Motor neuron (in vitro differentiated cells): Measurements from ENCODE around the gene DHCR24. TPM values are rescaled to one million over a fixed set of nuclear protein-coding genes. Genes with fewer than 3 reads are reported as not detected.

Experiments
- ATAC-seq, 8 experiments: fragments of 200-7000 bp; cut with Tn5 transposase; replicated peaks in 6 of 8; 2 replicates each; pipeline ENCODE4 v1.8.0; 2021; ENCODE audit warnings: mild to moderate bottlenecking in 8 of 8, moderate library complexity in 8 of 8
- H3K27ac ChIP-seq, 2 donors: fragments of 250-450 bp; sonication (Bioruptor Pico); 2 replicates each; pipeline ENCODE4 v1.9.0; 2021; ENCODE audit warnings: antibody characterized with exemption in 2 of 2, mild to moderate bottlenecking in 2 of 2, moderate library complexity in 1 of 2
- H3K4me1 ChIP-seq, 2 donors: fragments of 250-450 bp; sonication (Bioruptor Pico); replicated peaks in 1 of 2; 2 replicates each; pipeline ENCODE4 v1.6.1; 2021; ENCODE audit warnings: antibody characterized with exemption in 2 of 2, mild to moderate bottlenecking in 2 of 2, moderate library complexity in 1 of 2
- H3K4me3 ChIP-seq, 5 donors: fragments of 250-450 bp; sonication (Bioruptor Pico); 2 replicates each; pipeline ENCODE4 v1.9.0; 2021; ENCODE audit warnings: antibody characterized with exemption in 5 of 5, mild to moderate bottlenecking in 5 of 5, moderate library complexity in 4 of 5
- WGBS, 10 experiments: fragments of 450-650 bp; shearing (Covaris generic); methylation state at CpG; one replicate each; pipeline ENCODE4 v1.0.0; 2022; 5-methylcytosine and 5-hydroxymethylcytosine counted together
- in situ Hi-C, 9 experiments: fragments of 400-800 bp; cut with MboI; loops; one replicate each; pipeline ENCODE4 v1.15.0; 2021; ENCODE audit warnings: low sequenced_read_pairs in 9 of 9, low pct_unique_long_range_greater_than_20kb in 2 of 9; ENCODE audit not compliant: unreplicated experiment in 9 of 9
- total RNA-seq, 8 experiments: library from RNA; unstranded; fragments of 300-600 nt; gene quantifications; 2 replicates each; pipeline versions ENCODE4 v1.2.3 to v1.2.4, GENCODE V29; 2022

Gene DHCR24
- total RNA-seq, 8 experiments from 2014 or later, result 10.0 to 155 (median 66.3) TPM

DNA sequence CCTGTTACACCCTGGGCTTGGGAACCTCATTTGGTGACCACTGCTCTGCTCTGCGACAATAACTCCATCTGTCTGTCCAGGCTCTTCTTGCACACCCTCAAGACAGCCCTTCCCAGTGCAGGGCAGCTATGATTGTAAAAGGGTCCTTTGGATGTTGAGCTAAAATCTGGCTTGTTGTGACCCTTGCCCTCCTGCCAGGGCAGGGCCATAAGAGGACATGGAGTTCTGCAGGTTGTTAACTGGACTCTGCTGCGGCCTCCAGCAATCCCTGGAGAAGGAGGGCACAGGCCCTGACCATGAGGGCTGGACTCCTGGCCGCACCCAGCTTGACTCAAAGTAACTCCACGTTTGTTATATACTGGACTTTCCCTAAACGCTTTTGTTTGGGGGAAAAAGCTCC, 41.2 kb downstream of the DHCR24 start:
- in situ Hi-C loops, result loop anchor here in 1 of 9 experiments (25.0 kb wide), 1 partner anchor 983 kb away; no protein-coding TSS in a partner anchor
- Histone ChIP-seq H3K27ac (no peak overlapping the region), H3K4me1 (no peaks in the 10 kb centered on the region), H3K4me3 (no peak overlapping the region)
- 71 to 96% (median 90%) methylated on average over 1 to 4 of the region's 5 CpGs; no CpG with 5 or more reads in 4 of the 10 experiments for WGBS, 10 experiments
- no peak for ATAC-seq

DNA sequence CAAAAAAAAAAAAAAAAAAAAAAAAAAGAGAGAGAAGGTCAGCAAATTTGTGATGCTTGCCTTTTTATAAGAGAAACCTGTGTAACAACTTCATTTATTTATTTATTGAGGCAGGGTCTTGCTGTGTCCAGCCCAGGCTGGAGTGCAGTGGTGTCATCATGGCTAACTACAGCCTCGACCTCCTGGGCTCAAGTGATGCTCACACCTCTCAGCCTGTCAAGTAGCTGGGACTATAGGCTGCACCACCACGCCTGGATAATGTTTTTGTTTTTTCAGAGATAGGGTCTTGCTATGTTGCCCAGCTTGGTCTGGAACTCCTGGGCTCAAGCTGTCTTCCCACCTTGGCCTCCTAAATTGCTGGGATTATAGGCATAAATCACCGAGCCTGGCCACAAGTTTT, 42.4 kb downstream of the DHCR24 start:
- WGBS, 10 experiments, result 75 to 100% (median 95%) methylated on average over 1 to 3 of the region's 3 CpGs; no CpG with 5 or more reads in 5 of the 10 experiments
- ATAC-seq, result no peak
- Histone ChIP-seq H3K4me1 (no peaks in the 10 kb centered on the region), H3K4me3 (no peak overlapping the region), H3K27ac (no peak overlapping the region)
- in situ Hi-C loops, result loop anchor here in 1 of 9 experiments (25.0 kb wide), 1 partner anchor 982 kb away; no protein-coding TSS in a partner anchor

DNA sequence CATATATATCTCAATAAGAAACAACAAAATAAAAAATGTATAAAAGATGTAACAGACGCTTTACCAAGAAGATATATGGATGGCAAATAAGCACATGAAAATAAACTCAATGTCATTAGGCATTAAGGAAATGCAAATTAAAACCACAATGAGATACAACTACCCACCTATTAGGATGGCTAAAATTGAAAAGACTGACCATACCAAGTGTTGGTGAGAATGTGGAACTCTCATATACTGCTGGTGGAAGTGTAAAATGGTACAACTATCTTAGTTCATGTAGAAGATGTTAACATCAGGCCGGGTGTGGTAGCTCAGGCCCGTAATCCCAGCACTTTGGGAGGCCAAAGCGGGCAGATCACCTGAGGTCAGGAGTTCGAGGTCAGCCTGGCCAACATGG, 43.5 kb downstream of the DHCR24 start:
- in situ Hi-C loops, result loop anchor here in 1 of 9 experiments (25.0 kb wide), 1 partner anchor 981 kb away; no protein-coding TSS in a partner anchor
- ATAC-seq, result no peak

DNA sequence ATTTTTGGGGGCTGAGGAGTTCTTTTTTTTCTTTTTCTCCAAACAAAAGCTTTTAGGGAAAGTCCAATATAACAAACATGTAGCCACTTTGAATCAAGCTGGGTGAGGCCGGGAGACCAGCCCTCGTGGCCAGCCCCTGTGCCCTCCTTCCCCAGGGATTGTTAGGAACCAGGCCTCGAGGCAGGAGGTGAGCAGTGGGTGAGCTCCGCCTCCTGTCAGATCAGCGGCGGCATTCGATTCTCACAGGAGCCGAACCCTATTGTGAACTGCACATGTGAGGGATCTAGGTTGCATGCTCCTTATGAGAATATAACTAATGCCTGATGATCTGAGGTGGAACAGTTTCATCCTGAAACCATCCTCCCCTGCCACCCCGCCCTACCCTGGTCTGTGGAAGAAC, 44.0 kb downstream of the DHCR24 start:
- ATAC-seq, result no peak
- WGBS, 10 experiments, result 56 to 90% (median 77%) methylated on average over 1 to 9 of the region's 9 CpGs; no CpG with 5 or more reads in 3 of the 10 experiments
- H3K27ac ChIP-seq, result no peak overlapping the region
- in situ Hi-C loops, result loop anchor here in 1 of 9 experiments (25.0 kb wide), 1 partner anchor 981 kb away; no protein-coding TSS in a partner anchor
- H3K4me3 ChIP-seq, result no peak overlapping the region
- H3K4me1 ChIP-seq, result no peaks in the 10 kb centered on the region

More for the DNA sequence above, 43.5 kb downstream of the DHCR24 start:
- no peak overlapping the region for H3K27ac ChIP-seq
- 78 to 100% (median 93%) methylated on average over 1 to 5 of the region's 5 CpGs for WGBS, 10 experiments
- no peaks in the 10 kb centered on the region for H3K4me1 ChIP-seq
- H3K4me3 ChIP-seq, result no peak overlapping the region

DNA sequence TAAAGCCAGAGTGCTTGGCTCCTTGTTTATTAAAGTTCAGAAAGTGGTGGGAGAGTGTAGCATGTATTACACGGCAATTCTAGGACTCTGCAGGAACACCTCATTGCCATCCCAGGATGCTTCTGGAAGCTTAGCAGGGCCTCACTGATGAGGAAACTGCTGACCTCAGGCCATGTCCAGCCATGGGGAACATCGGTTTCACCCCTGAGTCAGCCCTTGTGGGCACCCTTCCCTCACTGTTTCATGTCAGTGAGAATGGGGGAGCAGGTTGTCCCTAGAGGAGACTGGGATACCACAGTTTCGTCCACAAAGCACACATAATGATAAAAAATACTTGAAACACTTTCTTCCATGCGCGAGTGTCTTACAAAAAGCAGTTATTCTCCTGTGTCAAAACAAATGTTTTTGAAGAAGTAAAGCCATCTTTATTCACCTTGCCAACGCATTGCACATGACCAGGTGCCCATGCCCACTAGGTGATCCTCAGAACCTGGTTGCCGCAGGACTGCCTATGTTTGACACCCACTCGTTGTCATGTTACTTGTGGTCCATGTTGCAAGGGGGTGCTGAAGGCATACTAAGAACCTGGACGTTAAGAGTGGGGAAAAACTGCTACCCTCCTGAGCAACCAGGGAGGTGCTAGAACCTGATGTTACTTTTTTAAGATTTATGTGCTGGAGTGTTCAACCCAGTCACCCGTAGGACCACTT, 44.6 kb downstream of the DHCR24 start:
- Histone ChIP-seq H3K4me3 (no peak overlapping the region), H3K27ac (no peak overlapping the region), H3K4me1 (no peaks in the 10 kb centered on the region)
- 38 to 100% (median 90%) methylated on average over 1 to 10 of the region's 10 CpGs; no CpG with 5 or more reads in 1 of the 10 experiments for WGBS, 10 experiments
- in situ Hi-C loops, result loop anchor here in 1 of 9 experiments (25.0 kb wide), 1 partner anchor 980 kb away; no protein-coding TSS in a partner anchor
- ATAC-seq, result no peak

DNA sequence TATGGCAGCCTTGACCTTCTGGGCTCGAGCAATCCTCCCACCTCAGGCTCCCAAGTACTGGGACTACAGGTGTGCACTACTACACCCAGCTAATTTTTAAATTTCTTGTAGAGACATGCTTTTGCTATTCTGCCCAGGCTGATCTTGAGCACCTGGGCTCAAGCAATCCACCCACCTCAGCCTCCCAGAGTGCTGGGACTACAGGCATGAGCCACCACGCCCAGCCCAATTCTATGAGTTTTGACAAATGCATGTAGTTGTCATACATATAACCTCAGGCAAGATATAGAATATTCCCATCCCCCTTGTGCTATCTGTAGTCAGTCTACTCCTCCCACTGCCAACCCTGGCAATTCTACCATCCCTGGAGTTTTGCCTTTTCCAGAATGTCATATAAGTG, 47.2 kb downstream of the DHCR24 start:
- WGBS, 10 experiments, result 0 to 93% (median 75%) methylated on average over 1 to 2 of the region's 2 CpGs; no CpG with 5 or more reads in 5 of the 10 experiments

DNA sequence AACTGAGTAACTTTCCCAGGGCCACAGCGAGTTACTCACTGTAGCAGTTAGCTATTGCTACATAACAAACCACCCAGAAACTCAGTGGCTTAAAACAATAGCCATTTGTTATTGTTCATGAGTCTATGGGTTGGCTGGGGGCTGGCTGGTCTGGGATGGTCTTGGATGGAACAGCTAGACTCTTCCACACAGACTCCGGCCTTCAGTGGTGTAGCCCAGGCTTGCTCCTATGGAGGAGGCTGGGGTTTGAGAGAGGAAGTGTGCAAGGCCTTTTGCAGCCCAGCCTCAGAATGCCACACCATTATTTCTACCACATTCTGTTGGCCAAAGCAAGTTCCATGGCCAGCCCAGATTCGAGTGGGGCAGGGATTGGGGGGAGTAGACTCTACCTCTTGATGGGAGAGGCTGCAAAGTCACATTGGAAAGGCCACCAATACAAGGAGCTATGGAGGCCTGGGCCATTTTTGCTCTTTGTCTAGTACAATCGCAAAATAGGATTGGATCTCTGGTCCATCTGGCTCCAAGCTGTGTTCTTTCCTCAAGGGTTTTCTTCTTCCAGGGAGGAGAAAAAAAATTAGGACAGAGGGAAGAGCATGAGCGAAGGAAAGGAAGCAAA, 48.3 kb downstream of the DHCR24 start:
- Histone ChIP-seq H3K4me1 (no peaks in the 10 kb centered on the region), H3K27ac (no peak overlapping the region), H3K4me3 (no peak overlapping the region)
- 0 to 100% (median 80%) methylated on average over 1 to 5 of the region's 5 CpGs; no CpG with 5 or more reads in 1 of the 10 experiments for WGBS, 10 experiments
- no peak for ATAC-seq
- in situ Hi-C loops, result loop anchor here in 1 of 9 experiments (25.0 kb wide), 1 partner anchor 976 kb away; no protein-coding TSS in a partner anchor

More for the DNA sequence above, 47.2 kb downstream of the DHCR24 start:
- H3K27ac ChIP-seq, result no peak overlapping the region
- H3K4me3 ChIP-seq, result no peak overlapping the region
- in situ Hi-C loops, result loop anchor here in 1 of 9 experiments (25.0 kb wide), 1 partner anchor 978 kb away; no protein-coding TSS in a partner anchor
- no peak for ATAC-seq
- no peaks in the 10 kb centered on the region for H3K4me1 ChIP-seq

DNA sequence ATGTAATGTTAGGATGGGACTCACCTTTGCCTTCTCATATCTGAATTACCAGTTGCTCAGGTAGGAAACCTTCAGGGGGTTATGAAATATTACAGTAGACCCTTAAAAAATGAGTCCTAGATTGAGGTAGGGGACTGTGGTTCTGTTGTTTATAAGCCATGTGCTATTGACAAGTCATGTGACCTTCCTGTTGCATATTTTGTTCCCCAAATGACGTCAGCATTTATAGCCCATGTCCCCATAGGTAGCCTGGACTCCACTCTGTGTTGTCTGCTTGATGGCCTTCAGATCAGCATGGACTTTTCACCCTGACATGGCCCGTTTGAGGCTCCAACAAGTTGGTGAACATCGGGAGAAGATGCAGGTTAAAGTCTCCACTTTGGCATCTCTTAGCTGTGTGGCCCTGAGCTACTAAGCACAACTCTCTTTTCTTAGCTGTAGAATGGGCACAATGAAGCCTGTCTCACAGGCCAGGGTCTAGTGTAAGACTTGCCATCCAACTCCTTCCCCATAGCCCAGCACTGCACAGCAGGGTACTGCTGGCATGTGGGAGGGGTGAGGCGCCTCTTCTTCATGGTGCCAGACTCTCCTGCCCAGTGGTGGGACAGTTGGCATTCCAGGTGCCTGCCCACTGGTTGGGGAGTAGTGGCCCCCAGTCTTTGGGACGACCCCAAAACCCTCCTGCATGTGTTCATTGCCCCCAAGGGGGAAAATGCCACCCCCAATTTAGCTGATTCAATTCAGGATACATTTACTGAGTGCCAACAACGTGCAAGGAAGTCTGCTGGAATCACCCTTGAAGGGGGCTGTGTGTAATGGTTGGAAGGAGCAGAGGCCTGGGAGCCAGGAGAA, 49.8 kb downstream of the DHCR24 start:
- H3K27ac ChIP-seq, result no peak overlapping the region
- WGBS, 10 experiments, result 29 to 73% (median 62%) methylated on average over 1 to 6 of the region's 6 CpGs; no CpG with 5 or more reads in 3 of the 10 experiments
- in situ Hi-C loops, result loop anchor here in 1 of 9 experiments (25.0 kb wide), 1 partner anchor 975 kb away; no protein-coding TSS in a partner anchor
- no peaks in the 10 kb centered on the region for H3K4me1 ChIP-seq
- no peak for ATAC-seq
- H3K4me3 ChIP-seq, result no peak overlapping the region

DNA sequence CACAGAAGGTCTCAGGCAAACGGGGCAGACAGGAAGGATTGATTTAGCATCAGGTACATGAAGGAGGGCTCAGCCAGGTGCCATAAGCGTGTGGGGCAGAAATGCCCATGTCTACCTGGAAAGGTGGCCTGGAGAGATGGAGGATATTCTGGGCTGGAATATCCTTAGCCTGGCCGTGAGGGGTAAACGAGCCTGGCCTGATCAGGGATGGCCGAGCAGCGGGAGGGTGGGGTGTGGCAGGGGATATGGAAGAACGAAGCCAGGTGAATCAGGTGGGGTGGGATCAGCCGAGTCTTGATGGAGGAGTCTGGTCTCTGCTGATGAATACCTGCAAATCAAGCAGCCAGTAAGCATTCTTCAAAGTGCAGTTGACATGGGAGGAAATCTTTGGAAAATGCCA, 50.4 kb downstream of the DHCR24 start:
- H3K4me1 ChIP-seq, result no peaks in the 10 kb centered on the region
- WGBS, 10 experiments, result 0 to 75% (median 73%) methylated on average over 1 to 8 of the region's 8 CpGs; no CpG with 5 or more reads in 5 of the 10 experiments
- H3K4me3 ChIP-seq, result no peak overlapping the region
- ATAC-seq, result no peak
- in situ Hi-C loops, result loop anchor here in 1 of 9 experiments (25.0 kb wide), 1 partner anchor 974 kb away; no protein-coding TSS in a partner anchor
- no peak overlapping the region for H3K27ac ChIP-seq

DNA sequence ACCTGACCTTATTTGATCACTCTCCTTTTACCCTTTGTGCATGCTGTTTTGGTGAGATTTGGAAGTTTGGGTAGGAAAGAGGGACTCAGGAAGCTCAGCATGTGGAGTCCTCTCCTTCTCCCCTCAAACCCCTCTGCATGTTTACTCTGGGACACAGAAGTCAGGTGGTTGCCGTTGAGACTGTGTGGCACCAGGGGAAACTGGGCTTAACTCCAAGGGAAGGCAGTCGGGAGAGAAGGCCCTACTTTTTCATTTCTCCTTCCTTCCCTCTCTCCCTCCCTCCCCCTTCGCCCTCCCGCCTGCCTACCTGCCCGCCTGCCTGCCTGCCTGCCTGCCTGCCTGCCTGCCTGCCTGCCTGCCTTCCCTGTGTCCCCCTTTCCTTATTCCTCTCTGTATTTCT, 51.0 kb downstream of the DHCR24 start:
- in situ Hi-C loops, result loop anchor here in 1 of 9 experiments (25.0 kb wide), 1 partner anchor 974 kb away; no protein-coding TSS in a partner anchor
- WGBS, 10 experiments, result 20 to 48% methylated on average over 1 to 2 of the region's 5 CpGs; no CpG with 5 or more reads in 8 of the 10 experiments
- Histone ChIP-seq H3K4me3 (no peak overlapping the region), H3K4me1 (no peaks in the 10 kb centered on the region), H3K27ac (no peak overlapping the region)
- ATAC-seq, result no peak

DNA sequence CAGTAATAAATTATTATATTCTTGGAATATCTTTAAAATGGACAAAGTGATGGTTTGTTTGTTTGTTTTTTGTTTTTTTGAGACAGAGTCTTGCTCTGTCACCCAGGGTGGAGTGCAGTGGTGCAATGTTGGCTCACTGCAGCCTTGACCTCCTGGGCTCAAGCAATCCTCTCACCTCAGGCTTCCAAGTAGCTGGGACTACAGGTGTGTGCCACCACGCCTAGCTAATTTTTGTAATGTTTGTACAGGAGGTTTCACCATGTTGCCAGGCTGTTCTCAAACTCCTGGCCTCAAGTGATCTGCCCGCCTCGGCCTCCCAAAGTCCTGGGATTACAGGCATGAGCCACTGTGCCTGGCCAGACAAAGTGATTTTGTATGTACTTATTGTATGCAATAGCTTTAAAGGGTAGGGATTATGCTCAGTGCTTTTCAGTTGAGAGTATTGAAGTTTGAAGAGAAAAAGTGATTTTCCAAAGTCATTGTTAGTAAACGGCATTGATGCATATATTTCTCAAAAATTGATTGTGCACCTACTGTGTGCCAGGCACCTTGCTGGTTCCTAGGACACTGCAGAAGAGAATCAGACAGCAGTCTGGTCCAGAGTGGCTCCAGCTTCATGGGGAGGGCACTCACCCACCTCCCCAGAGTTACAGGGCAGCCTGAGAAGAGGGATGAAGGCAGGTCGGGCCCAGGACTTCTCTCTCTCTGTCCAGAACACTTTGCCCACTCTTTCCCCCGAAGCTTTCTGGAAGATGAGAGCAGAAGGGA, 51.7 kb downstream of the DHCR24 start:
- 17 to 90% (median 73%) methylated on average over 1 to 6 of the region's 6 CpGs; no CpG with 5 or more reads in 2 of the 10 experiments for WGBS, 10 experiments

More for the DNA sequence above, 51.7 kb downstream of the DHCR24 start:
- Histone ChIP-seq H3K4me3 (no peak overlapping the region), H3K4me1 (no peaks in the 10 kb centered on the region), H3K27ac (no peak overlapping the region)
- ATAC-seq, result no peak
- in situ Hi-C loops, result loop anchor here in 1 of 9 experiments (25.0 kb wide), 1 partner anchor 973 kb away; no protein-coding TSS in a partner anchor
